DND-41 (cell line): Measurements from ENCODE around the gene KIAA0753.

Experiments
- ATAC-seq: fragments of 200-7000 bp; cut with Tn5 transposase; 3 replicates; pipeline ENCODE4 v1.9.1; 2021; ENCODE audit warnings: low read depth; ENCODE audit not compliant: insufficient read depth
- DNase-seq: peaks from one replicate; pipeline ENCODE4 v3.0.0-alpha.2; 2020
- H2AFZ ChIP-seq: 2 replicates; pipeline ENCODE4 v1.6.0; 2012; ENCODE audit warnings: low read depth, low read length
- H3K27ac ChIP-seq: 2 replicates; pipeline ENCODE4 v1.5.1; 2012; ENCODE audit warnings: low read length, inconsistent platforms
- H3K27me3 ChIP-seq: fragments of 200-600 bp; sonication (generic); 2 replicates; pipeline ENCODE4 v1.6.0; 2012; ENCODE audit warnings: low read length, mild to moderate bottlenecking, inconsistent platforms; ENCODE audit not compliant: insufficient read depth, poor library complexity
- H3K36me3 ChIP-seq: 2 replicates; pipeline ENCODE4 v1.5.1; 2012; ENCODE audit warnings: low read length, inconsistent platforms; ENCODE audit not compliant: insufficient read depth
- H3K4me1 ChIP-seq: 2 replicates; pipeline ENCODE4 v1.5.1; 2012; ENCODE audit warnings: mild to moderate bottlenecking, low read length; ENCODE audit not compliant: insufficient read depth
- H3K4me2 ChIP-seq: 2 replicates; pipeline ENCODE4 v1.6.0; 2012; ENCODE audit warnings: mild to moderate bottlenecking, moderate library complexity, low read length, inconsistent platforms; ENCODE audit not compliant: insufficient read depth
- H3K4me3 ChIP-seq, 2 experiments: fragments of 200-600 bp in 1 of 2; shearing (Covaris generic) in 1 of 2; 2 replicates each; pipeline ENCODE4 v1.5.1; 2012 to 2016; ENCODE audit warnings: inconsistent platforms in 2 of 2, low read length in 2 of 2, mild to moderate bottlenecking in 2 of 2, low read depth in 1 of 2, moderate library complexity in 1 of 2
- H3K79me2 ChIP-seq: 2 replicates; pipeline ENCODE4 v1.6.0; 2012; ENCODE audit warnings: low read length, inconsistent platforms; ENCODE audit not compliant: insufficient read depth
- H3K9ac ChIP-seq: 2 replicates; pipeline ENCODE4 v1.6.0; 2012; ENCODE audit warnings: low read depth, mild to moderate bottlenecking, inconsistent platforms, low read length, moderate library complexity
- H3K9me3 ChIP-seq: 2 replicates; pipeline ENCODE4 v1.5.1; 2012; ENCODE audit warnings: low read length, moderate library complexity, mild to moderate bottlenecking, inconsistent platforms; ENCODE audit not compliant: insufficient read depth, severe bottlenecking
- H4K20me1 ChIP-seq: 2 replicates; pipeline ENCODE4 v1.6.0; 2012; ENCODE audit warnings: low read length; ENCODE audit not compliant: insufficient read depth
- CTCF ChIP-seq: IDR thresholded peaks from 2 replicates; pipeline ENCODE4 v1.5.1; 2012; ENCODE audit warnings: borderline replicate concordance, low read length, moderate library complexity, mild to moderate bottlenecking; ENCODE audit not compliant: poor library complexity, severe bottlenecking; ENCODE audit errors: extremely low read depth
- EZH2 ChIP-seq: IDR thresholded peaks from 3 replicates; pipeline ENCODE4 v1.6.1; 2012; ENCODE audit warnings: borderline replicate concordance, low read depth, mild to moderate bottlenecking, moderate library complexity, low read length, inconsistent platforms; ENCODE audit not compliant: severe bottlenecking

The KIAA0753 gene

GRCh38 chr17:6591599-6592158, 48.8 kb downstream of the KIAA0753 start:
- Histone ChIP-seq H3K27me3 (no peaks in the 10 kb centered on the region), H3K36me3 (peaks cover 85% of the 10 kb centered on the region), H3K9me3 (peaks cover under 1% of the 10 kb centered on the region), H3K4me1 (no peaks in the 10 kb centered on the region), H3K4me2 (no peak overlapping the region), H3K4me3 (no peak overlapping the region), H2AFZ (no peak overlapping the region), H4K20me1 (no peaks in the 10 kb centered on the region), H3K79me2 (no peaks in the 10 kb centered on the region), H3K27ac (no peak overlapping the region), H3K9ac (no peak overlapping the region)
- ATAC-seq (no peak), DNase-seq (no peak)
- TF ChIP-seq CTCF (no peak), EZH2 (no peak)

- Histone ChIP-seq H3K4me2 (no peak overlapping the region), H3K27ac (no peak overlapping the region)
Observed at GRCh38 chr17:6589266-6589946, 51.1 kb downstream of the KIAA0753 start.

GRCh38 chr17:6588165-6588564, 52.3 kb downstream of the KIAA0753 start:
- Histone ChIP-seq H4K20me1 (no peaks in the 10 kb centered on the region), H3K27ac (no peak overlapping the region), H3K4me3 (no peak overlapping the region), H3K9ac (no peak overlapping the region), H3K4me1 (no peaks in the 10 kb centered on the region), H2AFZ (no peak overlapping the region), H3K36me3 (peaks cover 82% of the 10 kb centered on the region), H3K27me3 (no peaks in the 10 kb centered on the region), H3K79me2 (no peaks in the 10 kb centered on the region), H3K4me2 (no peak overlapping the region), H3K9me3 (peaks cover 5% of the 10 kb centered on the region)
- DNase-seq (no peak), ATAC-seq (no peak)
- TF ChIP-seq EZH2: no peak
- no peak for TF ChIP-seq CTCF

More at GRCh38 chr17:6589266-6589946, 51.1 kb downstream of the KIAA0753 start:
- H3K9me3 ChIP-seq: peaks cover 5% of the 10 kb centered on the region
- H4K20me1 ChIP-seq: no peaks in the 10 kb centered on the region
- no peak overlapping the region for H3K4me3 ChIP-seq
- peaks cover 85% of the 10 kb centered on the region for H3K36me3 ChIP-seq
- no peak overlapping the region for H3K9ac ChIP-seq
- no peaks in the 10 kb centered on the region for H3K27me3 ChIP-seq
- DNase-seq (no peak), ATAC-seq (no peak)
- H2AFZ ChIP-seq: no peak overlapping the region
- H3K79me2 ChIP-seq: no peaks in the 10 kb centered on the region
- TF ChIP-seq CTCF (no peak), EZH2 (no peak)
- no peaks in the 10 kb centered on the region for H3K4me1 ChIP-seq
